Activated CD4-positive, CD25-positive, alpha-beta regulatory T cell treated with anti-CD3 and anti-CD28 coated beads, Interleukin-2, amount 50 U/mL, for 72 hours (primary cell): Measurements from ENCODE around the gene PAK1.

Experiments
- DNase-seq: peaks from one replicate; pipeline ENCODE4 v3.0.0; 2021

The PAK1 gene

DNA sequence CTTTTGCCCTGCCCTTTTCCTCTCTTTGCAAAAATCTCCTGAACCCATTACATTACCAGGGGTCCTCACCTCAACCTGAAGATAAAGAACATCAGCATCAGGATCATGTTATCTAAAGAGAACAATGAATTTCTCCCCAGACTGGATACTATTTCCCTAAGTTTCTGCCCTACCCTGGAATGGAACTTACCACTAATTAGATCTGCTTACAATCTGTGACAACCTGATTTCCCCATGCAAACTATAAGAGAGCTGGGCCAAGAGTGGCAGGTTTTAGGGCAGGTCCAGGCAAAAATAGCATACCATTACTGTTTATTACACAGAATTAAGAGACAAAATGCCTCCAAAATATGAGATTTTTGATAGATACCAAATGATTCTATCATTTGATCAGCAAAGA, 114.4 kb downstream of the PAK1 start:
- no peak for DNase-seq

DNA sequence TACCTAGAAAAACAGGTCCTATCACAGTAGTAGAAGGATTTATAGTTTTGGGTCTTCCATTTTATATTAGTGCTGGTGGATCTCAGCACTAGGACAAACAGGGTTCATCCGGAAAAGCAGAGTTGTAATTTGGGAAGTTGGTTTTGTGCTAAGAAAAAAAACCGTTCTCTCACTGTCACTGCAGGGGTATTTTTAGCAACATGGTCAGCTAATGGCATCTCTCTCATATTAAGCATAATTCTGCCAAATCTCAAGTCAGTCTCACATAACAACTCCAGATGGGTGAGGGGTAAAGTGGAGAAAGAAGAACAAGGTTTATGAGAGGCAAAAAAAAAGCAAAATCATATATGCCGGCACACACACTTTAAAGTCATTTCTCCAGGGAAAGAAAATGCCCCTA, 120.8 kb downstream of the PAK1 start:
- DNase-seq = no peak

DNA sequence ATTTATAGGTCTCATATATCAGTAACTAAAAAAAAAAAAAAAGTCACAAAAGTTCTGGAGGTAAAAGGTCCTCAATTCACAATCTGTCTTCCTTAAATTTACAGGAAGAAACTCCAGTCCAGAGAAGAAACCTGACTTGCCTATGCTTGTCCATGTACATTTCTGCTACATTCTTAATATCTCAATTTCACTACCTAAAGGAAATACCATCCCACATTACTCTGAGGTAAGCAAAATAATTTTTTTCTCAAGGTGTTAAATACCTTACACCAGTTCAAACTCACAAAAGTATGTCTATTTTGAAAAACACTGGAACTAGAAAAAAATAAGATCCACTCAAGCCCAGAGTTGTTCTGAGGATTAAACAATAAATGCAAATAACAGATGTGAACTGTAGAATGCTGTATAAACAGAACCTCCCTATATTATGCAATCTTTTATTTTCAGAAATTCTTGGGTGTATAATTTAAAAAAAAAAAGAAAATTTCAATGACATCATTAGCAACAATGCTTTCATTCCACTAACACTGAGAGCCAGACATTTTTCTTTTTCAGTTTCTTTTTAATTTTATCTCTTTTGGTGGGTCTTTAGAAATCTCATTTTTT, 122.5 kb downstream of the PAK1 start:
- DNase-seq = no peak

DNA sequence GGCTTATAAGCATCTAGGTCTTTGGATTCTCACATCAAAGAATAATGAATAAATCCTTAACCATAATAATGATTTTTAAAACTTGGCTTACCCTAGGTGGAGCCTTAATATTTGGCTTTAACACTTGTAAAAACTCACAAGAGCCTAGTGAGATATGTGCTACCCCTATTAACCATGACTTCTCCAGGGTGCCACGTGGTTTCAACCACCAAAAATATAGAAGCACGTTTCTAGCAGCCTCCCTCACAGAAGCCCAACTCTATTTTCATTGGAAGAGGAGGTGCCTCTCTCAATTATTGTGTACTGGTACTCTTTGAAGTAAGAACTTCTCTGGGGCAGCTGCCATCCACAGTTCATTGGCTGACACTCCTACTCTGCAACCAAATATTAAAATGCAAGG, 125.9 kb downstream of the PAK1 start:
- no peak for DNase-seq

GRCh38 chr11:77346906-77347603, 126.8 kb downstream of the PAK1 start:
- DNase-seq = no peak

DNA sequence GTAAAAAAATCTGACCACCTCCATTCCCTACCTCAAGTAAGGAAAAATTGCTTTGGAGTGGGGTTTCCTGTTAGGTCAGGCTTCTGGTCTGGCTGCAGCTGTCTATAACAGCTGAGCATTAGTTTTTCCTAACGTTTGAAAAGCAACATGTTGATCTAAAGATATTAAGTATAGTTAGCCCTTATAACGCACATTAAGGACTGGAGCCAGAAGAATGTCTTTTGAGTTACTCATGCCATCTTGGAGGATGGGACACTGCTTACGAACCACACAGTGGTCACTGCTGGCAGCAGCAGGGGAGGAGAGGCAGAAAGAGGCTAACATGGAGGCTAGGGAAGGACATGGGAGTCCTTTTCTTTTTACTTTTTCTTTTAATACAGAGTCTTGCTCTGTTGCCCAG, 128.3 kb downstream of the PAK1 start:
- no peak for DNase-seq

- no peak for DNase-seq
Measured at GRCh38 chr11:77340501-77340900, 133.4 kb downstream of the PAK1 start.

GRCh38 chr11:77332259-77332658, 141.6 kb downstream of the PAK1 start:
- no peak for DNase-seq

DNA sequence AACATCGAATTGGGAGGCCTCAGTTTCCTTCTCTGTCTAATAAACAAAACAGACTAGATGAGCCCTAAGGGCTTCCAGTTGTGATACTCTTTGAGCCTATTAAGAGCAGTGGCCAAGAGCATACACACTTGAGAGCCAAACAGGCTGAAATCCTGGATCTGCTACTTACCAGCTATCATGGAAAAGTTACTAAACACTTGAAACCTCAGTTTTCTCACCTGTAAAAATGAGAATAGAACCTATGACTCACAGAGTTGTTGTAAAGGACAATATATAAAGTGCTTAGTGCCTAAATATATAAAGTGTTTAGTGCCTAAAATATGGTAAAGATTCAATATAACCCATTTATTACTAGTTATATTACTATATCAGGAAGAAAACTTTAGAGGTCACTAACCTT, 148.7 kb downstream of the PAK1 start:
- no peak for DNase-seq

DNA sequence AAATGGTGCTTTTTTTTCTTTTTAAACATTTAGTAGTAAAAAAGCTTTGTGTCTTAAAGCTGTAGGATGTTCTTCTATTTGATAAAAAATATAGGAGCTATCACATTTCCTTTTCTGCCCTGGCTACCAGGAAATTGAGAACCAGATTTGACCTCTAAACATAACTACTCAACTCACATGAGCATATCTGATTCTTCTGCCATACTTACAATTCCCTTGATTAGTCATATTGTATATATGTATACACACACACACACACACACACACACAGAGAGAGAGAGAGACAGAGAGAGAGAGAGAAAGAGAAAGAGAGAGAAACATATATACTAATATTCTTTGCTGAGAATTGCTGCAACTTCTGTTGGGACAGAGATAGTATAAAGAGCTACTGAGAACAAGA, 149.4 kb downstream of the PAK1 start:
- no peak for DNase-seq

DNA sequence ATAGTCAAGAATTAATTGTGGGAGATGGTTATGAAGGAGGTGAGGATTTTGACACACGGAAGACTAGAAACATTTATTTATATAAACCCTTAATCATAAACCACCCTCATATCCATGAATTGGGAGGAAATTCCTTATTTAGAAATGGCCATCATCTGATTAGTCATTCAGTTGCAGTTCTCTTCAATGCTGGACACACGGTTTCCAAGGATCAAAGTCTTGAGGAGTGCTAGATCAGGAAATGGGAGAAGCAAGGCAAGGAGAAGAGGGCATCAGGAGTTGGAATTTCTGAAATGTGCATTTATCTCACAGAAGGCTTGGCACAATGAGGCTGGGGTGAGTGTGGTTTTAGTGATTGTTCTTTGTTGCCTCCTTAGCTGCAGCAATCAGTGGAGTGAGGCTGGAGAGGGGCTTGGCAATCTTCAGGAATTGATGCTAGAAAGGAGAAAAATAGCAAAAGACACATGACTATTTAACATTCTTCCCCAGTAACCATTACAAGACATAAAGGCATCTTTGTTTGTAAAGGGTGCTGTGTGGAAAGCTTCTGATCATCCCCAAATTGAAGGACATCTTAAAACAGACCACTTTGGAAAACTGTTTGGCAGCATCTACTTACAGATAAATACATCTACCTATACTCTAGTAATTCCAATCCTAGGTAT, 150.8 kb downstream of the PAK1 start:
- no peak for DNase-seq

DNA sequence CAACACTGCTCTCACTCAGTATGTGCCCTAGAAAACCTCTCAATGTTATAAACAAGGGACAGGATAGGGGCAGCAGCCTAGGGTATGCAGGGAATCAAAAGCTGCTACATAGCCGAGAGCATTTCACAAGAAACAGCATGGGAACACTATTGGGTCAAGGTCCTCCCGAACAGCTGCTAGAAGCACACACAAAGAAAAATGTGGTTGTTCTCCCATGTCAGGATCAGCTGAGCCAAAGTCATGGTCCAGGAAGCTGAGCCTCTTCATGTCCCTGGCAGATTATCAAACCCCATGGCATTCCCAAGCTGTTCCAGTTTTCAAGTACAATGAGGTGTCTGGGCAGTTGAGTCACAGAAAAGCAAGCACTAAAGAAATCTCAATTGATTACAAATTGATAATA, 151.4 kb downstream of the PAK1 start:
- no peak for DNase-seq

- no peak for DNase-seq
Measured at GRCh38 chr11:77320351-77320750, 153.5 kb downstream of the PAK1 start.

GRCh38 chr11:77318600-77318999, 155.3 kb downstream of the PAK1 start:
- DNase-seq = no peak

DNA sequence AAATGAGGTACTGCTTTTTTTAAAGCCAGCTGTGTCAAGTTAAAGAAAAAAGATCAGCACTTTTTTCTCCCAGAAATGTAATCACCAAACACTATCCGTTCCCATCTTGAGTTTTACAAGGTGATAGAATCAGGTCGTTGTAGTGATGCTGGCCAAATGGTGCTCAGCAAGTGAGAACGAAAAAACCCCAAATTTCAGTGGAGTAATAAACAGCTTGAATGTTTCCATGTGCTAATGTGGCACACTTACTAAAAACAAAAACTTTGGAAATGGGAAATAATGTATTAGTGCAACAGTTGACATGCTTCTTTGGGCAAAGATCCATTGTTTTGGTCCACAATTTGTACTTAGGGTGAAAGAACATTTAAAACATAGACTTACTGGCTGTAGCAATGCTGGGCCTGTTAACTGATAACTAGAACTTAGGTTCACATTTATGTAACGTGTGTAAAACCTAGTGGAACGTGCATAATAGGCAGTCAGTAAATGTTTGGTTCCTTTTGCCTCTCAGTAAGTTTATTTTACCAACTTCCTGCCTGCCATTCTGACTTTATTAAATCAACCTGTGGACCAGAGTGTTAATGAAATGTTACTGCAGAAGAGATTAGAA, 157.1 kb downstream of the PAK1 start:
- DNase-seq = no peak

GRCh38 chr11:77312107-77312506, 161.8 kb downstream of the PAK1 start:
- DNase-seq = no peak

- no peak for DNase-seq
Measured at GRCh38 chr11:77311701-77312100, 162.2 kb downstream of the PAK1 start.

- no peak for DNase-seq
Measured at GRCh38 chr11:77310721-77311120, 163.2 kb downstream of the PAK1 start.

GRCh38 chr11:77309401-77310085, 164.4 kb downstream of the PAK1 start:
- DNase-seq = no peak

GRCh38 chr11:77308838-77309237, 165.1 kb downstream of the PAK1 start:
- DNase-seq = no peak

DNA sequence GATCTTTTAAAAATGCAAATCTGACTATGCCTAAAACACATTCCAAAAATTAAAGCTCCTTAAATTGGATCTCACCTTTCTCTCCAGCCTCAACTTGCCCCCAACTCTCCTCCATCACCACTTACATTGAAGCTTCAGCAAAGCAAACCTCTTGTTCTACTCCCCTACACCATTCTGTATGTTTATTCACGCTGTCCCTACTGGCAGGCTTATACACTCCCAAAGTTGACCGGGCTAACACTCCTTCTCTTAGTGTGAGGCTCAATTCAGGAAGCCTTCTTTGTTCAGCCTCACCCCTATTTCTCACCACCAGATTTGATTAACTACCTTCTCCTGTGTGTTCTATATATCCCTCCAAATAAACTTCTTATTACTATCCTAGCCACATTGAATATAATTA, 170.6 kb downstream of the PAK1 start:
- DNase-seq = no peak

DNA sequence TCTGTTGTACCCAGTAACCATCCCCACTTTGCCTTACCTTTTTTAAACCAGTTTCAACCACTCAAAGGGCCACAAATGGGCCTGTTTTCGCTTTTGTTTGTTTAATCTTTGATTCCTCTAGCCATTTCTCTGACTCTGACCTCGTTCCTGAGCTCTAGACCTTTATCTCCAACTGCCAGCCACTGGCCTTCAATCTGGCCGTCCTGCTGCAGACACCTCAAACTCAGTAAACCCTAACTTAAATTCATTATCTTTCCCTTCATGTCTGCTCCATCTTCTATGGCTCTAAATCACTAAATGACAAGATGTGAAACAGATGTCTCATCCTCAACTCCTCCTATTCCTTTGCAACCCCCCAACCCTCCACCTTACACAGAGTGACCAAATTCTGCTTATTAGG, 171.1 kb downstream of the PAK1 start:
- DNase-seq = no peak

DNA sequence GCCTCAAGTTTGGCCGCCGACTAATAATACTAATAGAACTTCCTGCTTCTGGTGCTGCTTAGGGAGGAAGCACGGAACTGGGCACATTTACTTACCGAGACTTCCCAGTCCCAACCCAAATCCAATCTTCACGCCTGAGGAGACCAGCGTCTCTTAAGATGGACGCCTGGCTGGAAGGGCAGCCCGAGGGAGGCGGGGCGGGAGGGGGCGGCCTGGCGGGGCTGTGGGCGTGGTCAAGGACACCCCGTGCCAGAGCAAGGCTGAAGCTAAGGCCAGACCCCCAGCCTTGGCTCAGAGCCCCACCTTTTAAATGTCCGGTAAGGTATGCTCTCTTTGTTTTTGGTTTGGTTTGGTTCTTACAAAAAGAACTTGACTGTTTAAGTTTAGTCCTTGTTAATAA, 172.4 kb downstream of the PAK1 start, which contains the start of gene GDPD4:
Gene GDPD4, minus strand, starts transcription at position 177 of the 400 bp plus-strand sequence. CDS start 16,549 bp downstream, outside the sequence.
- no peak for DNase-seq
